ENCODE data around the gene AJM1. TPM values are rescaled to one million over a fixed set of nuclear protein-coding genes. Genes with fewer than 3 reads are reported as not detected.

The AJM1 gene
- total RNA-seq, 2 experiments from 2014 or later: 5.3 to 5.6 TPM

DNA sequence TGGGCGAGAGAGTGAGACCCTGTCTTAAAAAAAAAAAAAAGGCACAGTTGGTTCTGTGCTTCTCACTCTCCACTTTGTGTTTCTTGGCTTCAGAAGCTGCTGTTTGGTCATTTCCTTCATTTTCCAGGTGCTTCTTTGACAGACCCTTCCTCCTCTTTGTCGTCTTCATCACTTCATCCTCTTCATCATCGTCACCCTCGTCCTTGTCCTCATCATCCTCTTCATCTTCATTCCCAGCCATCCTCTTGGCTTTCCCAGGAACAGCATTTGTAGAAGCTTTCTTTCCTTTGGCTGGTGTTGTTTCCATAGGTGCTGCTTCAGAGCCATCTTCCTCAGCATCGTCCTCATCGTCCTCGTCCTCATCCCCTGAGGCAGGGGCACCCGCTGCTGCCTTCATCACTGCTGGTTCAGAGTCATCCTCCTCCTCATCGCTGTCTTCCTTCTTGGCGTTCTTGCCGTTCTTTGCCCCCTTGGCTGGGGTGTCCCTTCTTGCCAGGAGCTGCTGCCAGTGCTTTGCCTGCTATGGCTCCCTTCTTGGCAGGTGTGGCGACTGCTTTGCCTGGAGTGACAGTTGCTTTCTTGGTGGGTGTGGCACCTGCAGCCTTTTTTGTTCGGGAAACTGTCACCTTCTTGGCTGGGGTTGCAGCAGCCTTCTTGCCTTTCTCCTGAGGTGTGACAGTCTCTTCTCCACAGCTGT lies 27.4 kb upstream of the AJM1 start:
- POLR2A ChIA-PET: interaction anchor here (1.1 kb wide), 1 partner anchor 8 kb away, joined by 5 read pairs; the partner anchor contains the start of gene RABL6
- no peak for ATAC-seq
- CTCF ChIA-PET: interaction anchor here (0.9 to 2.1 kb wide), 3 partner anchors 8 to 253 kb away, joined by 3 to 10 read pairs (median 7); partner anchors contain the start of genes AJM1 and RABL6

DNA sequence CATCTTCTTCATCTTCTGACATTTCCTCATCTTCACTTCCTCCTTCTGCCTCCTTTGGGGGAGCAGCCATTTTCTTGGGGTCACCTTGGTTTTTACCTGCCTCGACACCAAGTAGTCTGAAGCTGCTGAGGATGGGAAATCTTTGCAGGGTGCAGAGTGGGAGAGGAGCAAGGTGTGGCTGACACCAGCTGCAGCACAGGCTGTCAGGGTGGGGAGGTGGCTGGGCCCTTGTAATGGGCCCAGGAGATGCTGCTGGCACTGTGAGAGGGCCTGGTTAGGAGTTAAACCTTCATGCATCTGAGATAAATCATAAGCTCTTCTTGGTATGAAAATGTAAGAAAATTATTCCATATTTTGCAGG lies 26.9 kb upstream of the AJM1 start:
- DNase-seq (no peak), ATAC-seq (no peak)
- Mint-ChIP-seq H3K27me3 (ENCODE audit: low read depth) (no peaks in the 10 kb centered on the region), H3K36me3 (ENCODE audit: low read depth) (peaks cover 47% of the 10 kb centered on the region), H3K27ac (no peak overlapping the region), H3K4me1 (ENCODE audit: low read depth) (peaks cover 40% of the 10 kb centered on the region), H3K4me3 (no peak overlapping the region), H3K9me3 (ENCODE audit: insufficient read depth) (no peaks in the 10 kb centered on the region)
- ChIA-PET CTCF (interaction anchor here (0.9 to 2.1 kb wide), 4 partner anchors 8 to 253 kb away, joined by 3 to 10 read pairs (median 5); partner anchors contain the start of genes AJM1 and RABL6), POLR2A (interaction anchor here (0.7 to 1.1 kb wide), 2 partner anchors 8 to 122 kb away, joined by 3 to 5 read pairs; partner anchors contain the start of gene RABL6)

More for the DNA sequence above, 27.4 kb upstream of the AJM1 start:
- Mint-ChIP-seq H3K4me1 (ENCODE audit: low read depth) (peaks cover 43% of the 10 kb centered on the region), H3K9me3 (ENCODE audit: insufficient read depth) (no peaks in the 10 kb centered on the region), H3K36me3 (ENCODE audit: low read depth) (peaks cover 50% of the 10 kb centered on the region), H3K27me3 (ENCODE audit: low read depth) (no peaks in the 10 kb centered on the region), H3K27ac (no peak overlapping the region), H3K4me3 (no peak overlapping the region)
- DNase-seq: no peak

DNA sequence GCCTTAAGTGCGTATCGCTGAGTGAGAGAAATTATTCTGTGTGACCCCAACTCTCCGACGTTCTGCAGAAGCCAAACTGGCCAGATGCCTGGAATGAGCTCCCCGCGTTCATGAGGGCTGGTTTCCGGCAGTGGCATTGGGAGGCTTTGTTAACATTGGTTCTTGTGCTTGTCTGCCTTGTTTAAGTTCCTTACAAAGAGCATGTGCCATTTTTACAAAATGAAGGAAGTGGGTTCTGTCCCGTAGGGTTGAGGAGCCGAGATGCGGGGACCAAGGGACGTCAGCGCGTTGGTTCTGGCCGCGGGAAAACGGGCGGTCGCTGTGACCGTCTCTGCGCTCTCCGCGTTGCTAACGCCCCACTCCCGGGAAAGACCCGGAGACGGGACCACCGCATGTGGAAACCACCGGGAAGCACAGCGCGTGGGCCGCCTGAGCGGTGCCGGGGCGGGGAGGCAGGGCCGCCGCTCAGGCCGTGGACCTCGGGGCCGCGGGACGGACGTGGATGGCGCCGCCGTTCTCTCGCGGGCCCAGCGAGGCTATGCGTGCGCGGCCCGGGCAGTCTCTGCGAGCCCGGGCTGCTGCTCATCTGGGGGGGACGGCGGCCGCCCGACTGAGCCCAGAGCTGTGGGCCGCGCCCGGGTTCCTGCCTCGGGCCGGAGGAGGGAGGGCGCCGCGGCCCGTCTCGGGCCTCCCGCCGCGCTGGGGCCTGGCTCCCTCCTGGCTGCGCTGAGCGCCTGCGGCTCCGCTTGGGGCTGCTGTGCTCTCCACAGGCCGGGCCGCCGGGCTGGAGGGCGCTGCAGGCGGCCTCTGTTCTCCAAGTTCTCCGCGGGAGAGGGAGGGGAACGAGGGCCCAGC lies 21.1 kb upstream of the AJM1 start:
- no peak for ATAC-seq
- CTCF ChIA-PET: no interaction called here
- H3K9me3 Mint-ChIP-seq (ENCODE audit: insufficient read depth): no peaks in the 10 kb centered on the region

DNA sequence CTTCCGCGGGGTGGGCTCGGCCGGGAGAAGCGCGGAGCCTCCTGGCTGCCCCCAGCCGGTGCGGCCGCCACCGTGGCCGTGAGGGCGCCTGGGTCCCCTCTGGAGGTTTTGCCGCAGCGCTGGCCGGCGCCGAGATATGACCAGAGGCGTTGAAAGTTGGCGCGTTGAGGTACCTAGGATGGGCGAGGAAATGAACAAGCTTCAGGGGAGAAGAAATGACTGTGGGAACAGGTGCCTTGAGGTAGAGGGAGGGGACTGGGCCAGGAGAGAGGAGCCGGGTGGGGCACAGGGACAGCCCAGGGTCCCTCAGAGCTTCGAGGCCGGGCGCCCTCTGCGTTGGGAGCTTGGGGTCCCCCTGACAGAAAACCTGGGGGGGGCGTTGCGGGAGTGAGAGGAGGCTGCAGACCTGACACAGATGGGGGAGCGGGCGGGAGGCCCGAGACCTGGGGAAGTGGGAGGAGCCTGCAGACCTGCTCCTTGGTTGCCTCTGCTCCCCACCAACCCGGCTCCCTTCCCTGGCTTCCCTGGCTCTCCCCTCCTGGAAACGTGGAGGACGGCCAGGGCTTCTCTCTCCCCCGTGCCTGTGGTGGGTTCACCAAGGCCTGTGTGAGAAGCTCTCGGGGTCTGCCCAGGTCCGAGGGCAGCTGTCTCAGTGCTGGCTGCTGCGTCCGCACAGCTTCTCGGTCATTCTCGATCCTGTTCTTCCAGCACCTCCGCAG lies 20.3 kb upstream of the AJM1 start:
- no peaks in the 10 kb centered on the region for H3K27me3 Mint-ChIP-seq (ENCODE audit: low read depth)
- H3K36me3 Mint-ChIP-seq (ENCODE audit: low read depth): peaks cover 26% of the 10 kb centered on the region
- no peaks in the 10 kb centered on the region for H3K9me3 Mint-ChIP-seq (ENCODE audit: insufficient read depth)
- H3K27ac Mint-ChIP-seq: no peak overlapping the region
- POLR2A ChIA-PET: no interaction called here
- H3K4me1 Mint-ChIP-seq (ENCODE audit: low read depth): peaks cover 6% of the 10 kb centered on the region
- DNase-seq (no peak), ATAC-seq (no peak)
- H3K4me3 Mint-ChIP-seq: no peak overlapping the region
- CTCF ChIA-PET: interaction anchor here (0.7 kb wide), 1 partner anchor 12 kb away, joined by 3 read pairs; no protein-coding TSS in a partner anchor

More for the DNA sequence above, 21.1 kb upstream of the AJM1 start:
- H3K36me3 Mint-ChIP-seq (ENCODE audit: low read depth): peaks cover 29% of the 10 kb centered on the region
- H3K4me3 Mint-ChIP-seq: no peak overlapping the region
- H3K4me1 Mint-ChIP-seq (ENCODE audit: low read depth): peaks cover 7% of the 10 kb centered on the region
- no peaks in the 10 kb centered on the region for H3K27me3 Mint-ChIP-seq (ENCODE audit: low read depth)
- POLR2A ChIA-PET: interaction anchor here (2.0 kb wide), 1 partner anchor 13 kb away, joined by 6 read pairs; the partner anchor contains the start of gene RABL6
- no peak overlapping the region for H3K27ac Mint-ChIP-seq
- no peak for DNase-seq

DNA sequence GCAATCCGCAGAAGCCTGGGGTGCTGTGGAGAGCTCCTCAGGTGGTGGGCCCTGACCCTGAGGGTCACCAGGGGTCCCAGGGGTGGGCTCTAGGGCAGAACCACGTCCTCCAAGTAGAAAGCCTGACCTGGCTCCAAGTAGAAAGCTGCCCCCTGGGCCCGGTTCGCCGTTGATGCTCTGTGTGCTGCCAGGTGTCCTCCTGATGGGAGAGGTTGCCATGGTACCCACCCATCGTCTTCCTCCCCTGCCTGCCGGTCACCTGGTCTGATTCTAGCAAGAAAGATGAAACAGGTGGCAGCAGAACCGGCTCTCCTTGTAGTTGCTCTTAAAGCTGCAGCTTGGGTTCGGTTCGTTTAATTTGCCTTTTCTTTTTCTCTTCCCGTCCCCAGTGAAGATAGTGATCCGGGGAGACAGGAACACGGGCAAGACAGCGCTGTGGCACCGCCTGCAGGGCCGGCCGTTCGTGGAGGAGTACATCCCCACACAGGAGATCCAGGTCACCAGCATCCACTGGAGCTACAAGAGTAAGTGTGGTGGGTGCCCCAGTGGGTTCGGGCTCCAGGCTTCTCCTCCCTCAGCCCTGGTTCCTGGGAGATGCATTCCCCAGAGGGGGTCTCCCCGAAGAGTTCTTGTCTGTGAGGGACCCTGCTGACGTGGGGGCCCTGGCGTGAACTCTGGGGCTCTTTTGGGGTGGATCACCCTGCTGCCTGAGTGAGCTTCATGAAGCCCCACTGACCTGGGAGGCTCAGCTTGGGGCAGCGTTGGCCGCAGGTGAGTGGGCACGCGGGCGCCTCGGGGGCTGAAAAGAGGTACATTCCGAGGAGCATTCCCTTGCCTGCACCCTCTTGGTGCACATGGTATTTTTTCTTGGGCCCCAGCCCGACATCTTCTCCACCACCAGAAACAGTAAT lies 18.9 kb upstream of the AJM1 start:
- Mint-ChIP-seq H3K27ac (no peak overlapping the region), H3K36me3 (ENCODE audit: low read depth) (peaks cover 20% of the 10 kb centered on the region), H3K4me1 (ENCODE audit: low read depth) (peaks cover 5% of the 10 kb centered on the region), H3K4me3 (no peak overlapping the region), H3K9me3 (ENCODE audit: insufficient read depth) (no peaks in the 10 kb centered on the region), H3K27me3 (ENCODE audit: low read depth) (no peaks in the 10 kb centered on the region)
- no peak for DNase-seq
- POLR2A ChIA-PET: interaction anchor here (0.7 kb wide), 1 partner anchor 13 kb away, joined by 3 read pairs; no protein-coding TSS in a partner anchor
- CTCF ChIA-PET: interaction anchor here (1.1 kb wide), 1 partner anchor 18 kb away, joined by 3 read pairs; no protein-coding TSS in a partner anchor
- no peak for ATAC-seq

DNA sequence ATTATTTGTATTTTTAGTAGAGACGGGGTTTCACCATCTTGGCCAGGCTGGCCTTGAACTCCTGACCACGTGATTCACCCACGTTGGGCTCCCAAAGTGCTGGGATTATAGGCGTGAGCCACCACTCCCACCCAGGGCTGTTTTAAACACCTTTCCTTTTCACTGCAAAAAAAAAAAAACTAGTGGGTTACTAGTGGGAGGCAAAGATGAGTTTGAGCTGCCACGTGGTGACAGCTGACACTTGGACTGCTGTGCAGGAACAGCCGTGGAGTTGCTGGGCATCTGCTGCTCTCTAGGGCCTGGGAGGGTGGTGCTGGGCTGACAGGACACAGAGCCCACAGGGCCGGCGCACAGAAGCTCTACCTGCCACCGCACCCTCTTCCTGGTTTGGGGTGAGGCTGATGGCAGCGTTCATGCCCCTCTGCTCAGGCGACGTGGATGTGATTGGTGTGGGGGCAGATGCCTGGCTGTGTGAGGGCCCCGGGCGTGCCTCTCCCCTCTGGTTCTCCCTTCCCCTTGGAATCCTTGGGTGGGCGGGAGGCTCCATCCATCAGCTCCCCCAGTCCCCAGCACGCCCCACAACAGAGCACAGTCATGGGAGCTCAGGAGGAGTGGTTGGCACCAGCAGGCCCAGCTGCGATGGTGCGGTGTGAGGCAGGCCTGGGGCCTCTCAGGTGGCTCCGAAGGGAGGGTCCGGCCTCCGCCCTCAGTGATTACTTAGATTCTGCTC lies 17.6 kb upstream of the AJM1 start:
- no peaks in the 10 kb centered on the region for H3K27me3 Mint-ChIP-seq (ENCODE audit: low read depth)
- ChIA-PET CTCF (no interaction called here), POLR2A (no interaction called here)
- no peak for DNase-seq
- H3K4me3 Mint-ChIP-seq: no peak overlapping the region
- H3K27ac Mint-ChIP-seq: no peak overlapping the region
- peaks cover 5% of the 10 kb centered on the region for H3K4me1 Mint-ChIP-seq (ENCODE audit: low read depth)
- peaks cover 20% of the 10 kb centered on the region for H3K36me3 Mint-ChIP-seq (ENCODE audit: low read depth)
- no peak for ATAC-seq
- H3K9me3 Mint-ChIP-seq (ENCODE audit: insufficient read depth): no peaks in the 10 kb centered on the region

DNA sequence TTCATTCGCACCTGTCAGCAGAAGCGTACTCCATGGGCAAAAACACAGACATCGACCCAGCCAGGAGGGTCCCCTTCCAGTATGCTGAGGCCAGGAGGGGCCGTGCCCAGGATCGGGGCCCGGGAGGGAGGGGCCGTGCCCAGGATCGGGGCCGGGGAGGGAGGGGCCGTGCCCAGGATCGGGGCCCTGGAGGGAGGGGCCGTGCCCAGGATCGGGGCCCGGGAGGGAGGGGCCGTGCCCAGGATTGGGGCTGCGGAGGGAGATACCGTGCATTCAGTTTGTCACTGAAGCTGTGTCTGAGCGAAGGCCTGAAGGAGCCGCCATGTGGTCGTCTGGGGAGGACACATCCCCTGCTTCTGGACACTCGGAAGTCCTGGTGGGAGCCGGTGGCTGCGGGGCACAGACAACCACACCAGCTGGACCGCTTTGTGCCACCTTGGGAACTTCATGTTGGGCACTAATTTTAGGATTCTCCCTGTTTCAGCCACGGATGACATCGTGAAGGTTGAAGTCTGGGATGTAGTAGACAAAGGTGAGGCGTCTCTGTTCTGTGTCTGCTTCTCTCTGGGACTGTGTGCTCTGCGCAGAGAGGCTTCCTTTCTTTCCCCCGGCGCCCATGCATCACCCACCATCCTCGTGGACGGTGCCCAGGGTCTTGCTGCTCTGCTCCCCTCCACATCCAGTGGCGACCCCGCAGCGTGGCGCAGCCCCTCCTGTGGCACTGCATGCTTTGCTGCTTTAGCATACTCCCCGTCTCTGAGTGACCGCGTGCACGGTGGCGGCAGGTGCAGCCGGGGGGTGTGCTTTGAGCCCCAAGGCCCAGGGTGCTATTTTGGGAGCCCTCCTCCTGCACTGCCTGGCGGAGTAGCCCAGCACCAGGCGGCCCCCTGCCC lies 16.7 kb upstream of the AJM1 start:
- Mint-ChIP-seq H3K4me1 (ENCODE audit: low read depth) (peaks cover 5% of the 10 kb centered on the region), H3K9me3 (ENCODE audit: insufficient read depth) (no peaks in the 10 kb centered on the region), H3K27me3 (ENCODE audit: low read depth) (no peaks in the 10 kb centered on the region), H3K27ac (no peak overlapping the region), H3K36me3 (ENCODE audit: low read depth) (peaks cover 19% of the 10 kb centered on the region), H3K4me3 (no peak overlapping the region)
- ChIA-PET CTCF (no interaction called here), POLR2A (no interaction called here)
- DNase-seq (no peak), ATAC-seq (no peak)

DNA sequence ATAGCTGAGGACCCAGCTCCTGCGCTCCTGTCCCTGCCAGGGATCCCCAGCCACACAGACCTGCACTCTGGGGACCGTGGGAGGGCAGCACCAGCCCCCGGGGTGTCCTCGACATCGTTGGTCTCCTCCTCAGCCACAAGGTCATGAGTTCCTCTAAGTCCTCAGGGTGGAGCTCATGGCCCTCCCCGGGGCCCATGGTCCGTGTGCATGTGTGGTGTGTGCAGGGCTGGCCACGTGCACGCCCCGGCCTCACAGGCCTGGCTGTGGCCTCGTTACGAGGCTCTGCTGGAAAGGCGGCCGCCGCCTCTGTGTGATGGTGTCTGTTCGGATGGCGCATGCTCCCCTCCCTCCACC lies 16.1 kb upstream of the AJM1 start:
- DNase-seq: no peak
- ChIA-PET POLR2A (no interaction called here), CTCF (no interaction called here)
- Mint-ChIP-seq H3K9me3 (ENCODE audit: insufficient read depth) (no peaks in the 10 kb centered on the region), H3K27me3 (ENCODE audit: low read depth) (no peaks in the 10 kb centered on the region), H3K4me3 (no peak overlapping the region), H3K36me3 (ENCODE audit: low read depth) (peaks cover 13% of the 10 kb centered on the region), H3K4me1 (ENCODE audit: low read depth) (peaks cover under 1% of the 10 kb centered on the region), H3K27ac (no peak overlapping the region)
- ATAC-seq: no peak

DNA sequence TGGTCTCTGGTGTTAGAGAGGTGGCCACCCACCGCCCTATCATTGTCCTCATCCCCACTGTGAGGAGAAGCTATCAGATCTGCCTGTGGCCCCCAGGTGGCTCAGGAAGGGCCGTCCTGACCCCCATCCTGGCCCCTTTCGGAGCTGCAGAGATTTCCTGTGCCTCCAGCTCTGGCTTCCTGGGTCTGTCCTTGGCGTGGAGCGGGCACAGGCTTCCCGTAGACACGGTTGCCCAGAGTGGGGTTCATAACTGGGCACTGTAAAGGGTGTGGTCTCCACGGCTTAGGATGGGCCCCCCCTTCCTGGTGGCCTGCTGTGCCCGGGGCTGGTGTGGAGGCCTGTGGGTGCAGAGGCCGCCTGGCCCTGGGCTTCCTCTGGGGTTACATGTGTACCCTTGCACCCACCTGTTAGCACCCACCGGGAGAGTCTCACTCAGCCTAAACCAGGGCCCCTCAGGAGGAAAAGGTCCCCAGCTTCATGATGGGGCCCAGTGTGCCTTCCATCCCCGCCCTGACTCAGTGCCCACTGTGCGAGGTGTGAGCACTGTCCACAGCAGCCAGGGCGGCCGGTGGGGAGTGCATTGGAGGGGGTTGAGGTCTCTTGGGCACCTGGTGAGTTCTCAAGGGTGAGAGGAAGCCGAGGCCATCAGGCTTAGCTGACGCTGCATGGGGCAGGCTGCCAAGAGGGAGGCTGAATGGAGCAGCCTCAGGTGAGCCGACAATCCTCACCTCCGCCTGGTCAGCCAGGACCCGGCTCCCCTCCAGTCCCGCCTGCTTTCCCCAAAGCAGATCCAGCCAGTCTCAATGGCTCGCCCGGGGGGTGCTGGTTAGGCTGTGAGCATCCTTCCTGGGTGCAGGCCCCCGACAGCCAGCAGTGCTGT lies 15.3 kb upstream of the AJM1 start:
- H3K9me3 Mint-ChIP-seq (ENCODE audit: insufficient read depth): no peaks in the 10 kb centered on the region
- H3K36me3 Mint-ChIP-seq (ENCODE audit: low read depth): peaks cover 13% of the 10 kb centered on the region
- no peaks in the 10 kb centered on the region for H3K4me1 Mint-ChIP-seq (ENCODE audit: low read depth)
- ChIA-PET POLR2A (no interaction called here), CTCF (interaction anchor here (1.5 kb wide), 1 partner anchor 15 kb away, joined by 4 read pairs; the partner anchor contains the start of gene AJM1)
- ATAC-seq (no peak), DNase-seq (no peak)
- no peak overlapping the region for H3K4me3 Mint-ChIP-seq
- H3K27ac Mint-ChIP-seq: no peak overlapping the region
- H3K27me3 Mint-ChIP-seq (ENCODE audit: low read depth): no peaks in the 10 kb centered on the region
